Stimulated activated CD4-positive, alpha-beta T cell treated with anti-CD3 and anti-CD28 coated beads, TNF-alpha, amount 100 ng/mL, for 4 hours (primary cell): ENCODE results near the gene ASB2.
A peak's percentile ranks its signal among the peaks of the same experiment; 100 is the strongest.

ENCODE experiments used
- DNase-seq, 3 experiments: peaks; one replicate each; pipeline ENCODE4 v3.0.0-alpha.2; 2020; ENCODE audit warnings: low read depth in 3 of 3

ASB2 gene

GRCh38 chr14:93903342-93904184, 72.8 kb downstream of the ASB2 start:
- no peak for DNase-seq

- DNase-seq = no peak
These were observed 73.6 kb downstream of the ASB2 start for GRCh38 chr14:93902619-93903307.

- DNase-seq = no peak
These were observed 74.6 kb downstream of the ASB2 start for GRCh38 chr14:93901813-93902212.

- no peak for DNase-seq
These were observed 77.6 kb downstream of the ASB2 start for GRCh38 chr14:93898731-93899130.

- DNase-seq = no peak
These were observed 78.2 kb downstream of the ASB2 start for GRCh38 chr14:93898081-93898611.

GRCh38 chr14:93897476-93897845, 78.9 kb downstream of the ASB2 start:
- DNase-seq = no peak

- DNase-seq = no peak
These were observed 81.3 kb downstream of the ASB2 start for GRCh38 chr14:93895023-93895604.

GRCh38 chr14:93893661-93894261, 82.6 kb downstream of the ASB2 start:
- no peak for DNase-seq

GRCh38 chr14:93892923-93893558, 83.3 kb downstream of the ASB2 start:
- DNase-seq = peak; percentile 26 to 48 (median 31)

GRCh38 chr14:93892505-93892839, 83.9 kb downstream of the ASB2 start:
- DNase-seq = no peak

- no peak for DNase-seq
These were observed 84.4 kb downstream of the ASB2 start for GRCh38 chr14:93891756-93892504.

- DNase-seq = no peak
These were observed 86.5 kb downstream of the ASB2 start for GRCh38 chr14:93889739-93890483.

GRCh38 chr14:93888995-93889394, 87.4 kb downstream of the ASB2 start:
- DNase-seq = no peak

GRCh38 chr14:93884950-93885349, 91.4 kb downstream of the ASB2 start:
- no peak for DNase-seq
